Measurements from ENCODE around the gene SELENOI.
"Not testable (repeated sequence)": the region's sequence is repeated elsewhere in the genome, so short reads cannot be mapped to it uniquely, and the experiment has no call there.

Gene SELENOI

GRCh38 chr2:26327291-26328272, 18.4 kb upstream of the SELENOI start:
- peak; percentile 20 for DNase-seq

GRCh38 chr2:26329083-26329482, 16.9 kb upstream of the SELENOI start:
- DNase-seq: not testable (repeated sequence)

- DNase-seq: peak; percentile 76
These were observed 15.8 kb upstream of the SELENOI start for GRCh38 chr2:26330114-26330549.

- peak; percentile 59 for DNase-seq
These were observed 15.3 kb upstream of the SELENOI start for GRCh38 chr2:26330604-26331003.

- not testable (repeated sequence) for DNase-seq
These were observed 14.6 kb upstream of the SELENOI start for GRCh38 chr2:26331321-26331720.

GRCh38 chr2:26333293-26333692, 12.7 kb upstream of the SELENOI start:
- no peak for DNase-seq

- no peak for DNase-seq
These were observed 10.7 kb upstream of the SELENOI start for GRCh38 chr2:26335231-26335630.

GRCh38 chr2:26336719-26337118, 9.2 kb upstream of the SELENOI start:
- no peak for DNase-seq

- no peak for DNase-seq
These were observed 8.6 kb upstream of the SELENOI start for GRCh38 chr2:26337298-26337697.

- no peak for DNase-seq
These were observed 5.1 kb upstream of the SELENOI start for GRCh38 chr2:26340831-26341230.

- DNase-seq: peak; percentile 24
These were observed 1.2 kb upstream of the SELENOI start for GRCh38 chr2:26344581-26345282.

- no peak for DNase-seq
These were observed 729 bp upstream of the SELENOI start for GRCh38 chr2:26345283-26345544.

GRCh38 chr2:26346454-26347053, 611 bp downstream of the SELENOI start, which contains the start of gene ADGRF3:
ADGRF3 (minus strand) TSS chr2:26346789; CDS start chr2:26346234, 555 bp downstream.
- DNase-seq: peak; percentile 16

GRCh38 chr2:26347286-26347865, 1.4 kb downstream of the SELENOI start:
- DNase-seq: peak; percentile 17

- no peak for DNase-seq
These were observed 3.7 kb downstream of the SELENOI start for GRCh38 chr2:26349690-26350089.

- DNase-seq: no peak
These were observed 5.6 kb downstream of the SELENOI start for GRCh38 chr2:26351375-26352090.

- DNase-seq: no peak
These were observed 6.9 kb downstream of the SELENOI start for GRCh38 chr2:26352892-26353291.

GRCh38 chr2:26354469-26354868, 8.5 kb downstream of the SELENOI start:
- DNase-seq: not testable (repeated sequence)

GRCh38 chr2:26355038-26355995, 9.4 kb downstream of the SELENOI start:
- peak; percentile 79 for DNase-seq

GRCh38 chr2:26356111-26356510, 10.2 kb downstream of the SELENOI start:
- DNase-seq: no peak

GRCh38 chr2:26356771-26357170, 10.8 kb downstream of the SELENOI start:
- no peak for DNase-seq
